Thoracic aorta (tissue), 2 donors: ENCODE measurements around the gene DYSF. TPM values are rescaled to one million over a fixed set of nuclear protein-coding genes. Genes with fewer than 3 reads are reported as not detected.

ENCODE experiments used
- ATAC-seq: fragments of 150-250 bp; one replicate; pipeline ENCODE4 v1.8.0; 2017; ENCODE audit warnings: low read depth; ENCODE audit not compliant: insufficient number of reproducible peaks, low FRiP score
- DNase-seq: peaks from one replicate; pipeline ENCODE4 v3.0.0-alpha.2; 2020; ENCODE audit warnings: low spot score
- H3K27ac ChIP-seq, 2 donors: fragments of 200-600 bp; sonication (generic); 1 replicate in 1 of 2; 2 replicates in 1 of 2; pipeline ENCODE4 v1.5.1; 2016; ENCODE audit warnings: mild to moderate bottlenecking in 2 of 2, moderate library complexity in 2 of 2
- H3K27me3 ChIP-seq: fragments of 200-600 bp; sonication (generic); replicated peaks from 2 replicates; pipeline ENCODE4 v1.6.0; 2016; ENCODE audit warnings: mild to moderate bottlenecking; ENCODE audit not compliant: insufficient read depth
- H3K36me3 ChIP-seq: fragments of 200-600 bp; sonication (generic); one replicate; pipeline ENCODE4 v1.5.1; 2016
- H3K4me1 ChIP-seq, 2 donors: fragments of 200-600 bp; sonication (generic); 1 replicate in 1 of 2; 2 replicates in 1 of 2; pipeline versions ENCODE4 v1.5.1 to v1.6.0; 2016; ENCODE audit warnings: low read depth in 2 of 2, mild to moderate bottlenecking in 1 of 2; ENCODE audit not compliant: control insufficient read depth in 1 of 2
- H3K4me3 ChIP-seq: fragments of 200-600 bp; sonication (generic); 2 replicates; pipeline ENCODE4 v1.5.1; 2016; ENCODE audit warnings: mild to moderate bottlenecking
- H3K9me3 ChIP-seq: fragments of 200-600 bp; sonication (generic); 2 replicates; pipeline ENCODE4 v1.5.1; 2016
- CTCF ChIP-seq: fragments of 200-600 bp; sonication (generic); IDR thresholded peaks from one replicate; pipeline ENCODE4 v1.5.1; 2019; ENCODE audit warnings: antibody characterized with exemption
- total RNA-seq, 2 donors: library from RNA; depleted of rRNA; stranded (reverse); fragments of >200 nt; gene quantifications; one replicate each; pipeline versions ENCODE4 v1.1.0 to v1.2.3, GENCODE V29; 2016

DYSF gene
- total RNA-seq, 2 donors from 2014 or later: 13.0 to 15.2 TPM

GRCh38 chr2:71476495-71476894 lies 23.1 kb downstream of the DYSF start:
- Histone ChIP-seq H3K9me3 (no peaks in the 10 kb centered on the region), H3K27me3 (no peaks in the 10 kb centered on the region), H3K4me1 (no peaks in the 10 kb centered on the region), H3K36me3 (no peaks in the 10 kb centered on the region), H3K27ac (no peak overlapping the region), H3K4me3 (no peak overlapping the region)
- ATAC-seq (no peak), DNase-seq (no peak)
- no peak for TF ChIP-seq CTCF

GRCh38 chr2:71477231-71477691 lies 23.9 kb downstream of the DYSF start:
- no peak for DNase-seq

GRCh38 chr2:71478806-71479205 lies 25.4 kb downstream of the DYSF start:
- DNase-seq (no peak), ATAC-seq (no peak)
- no peaks in the 10 kb centered on the region for H3K9me3 ChIP-seq
- H3K36me3 ChIP-seq: no peaks in the 10 kb centered on the region
- H3K4me1 ChIP-seq: no peaks in the 10 kb centered on the region
- no peak for TF ChIP-seq CTCF
- H3K27ac ChIP-seq: no peak overlapping the region
- H3K27me3 ChIP-seq: no peaks in the 10 kb centered on the region
- H3K4me3 ChIP-seq: no peak overlapping the region

More at GRCh38 chr2:71477231-71477691, 23.9 kb downstream of the DYSF start:
- Histone ChIP-seq H3K36me3 (no peaks in the 10 kb centered on the region), H3K4me1 (no peaks in the 10 kb centered on the region), H3K27me3 (no peaks in the 10 kb centered on the region), H3K4me3 (no peak overlapping the region), H3K27ac (no peak overlapping the region), H3K9me3 (no peaks in the 10 kb centered on the region)
- no peak for ATAC-seq
- TF ChIP-seq CTCF: no peak

- H3K4me3 ChIP-seq: no peak overlapping the region
- H3K27me3 ChIP-seq: no peaks in the 10 kb centered on the region
- no peaks in the 10 kb centered on the region for H3K9me3 ChIP-seq
- no peak for ATAC-seq
- no peak overlapping the region for H3K27ac ChIP-seq
- no peaks in the 10 kb centered on the region for H3K4me1 ChIP-seq
- DNase-seq: no peak
- no peaks in the 10 kb centered on the region for H3K36me3 ChIP-seq
- TF ChIP-seq CTCF: no peak
Measured at GRCh38 chr2:71479261-71479660, 25.9 kb downstream of the DYSF start.

GRCh38 chr2:71481111-71481510 lies 27.8 kb downstream of the DYSF start:
- H3K9me3 ChIP-seq: no peaks in the 10 kb centered on the region
- H3K27me3 ChIP-seq: no peaks in the 10 kb centered on the region
- H3K4me3 ChIP-seq: no peak overlapping the region
- no peaks in the 10 kb centered on the region for H3K4me1 ChIP-seq
- no peak for TF ChIP-seq CTCF
- no peak overlapping the region for H3K27ac ChIP-seq
- no peaks in the 10 kb centered on the region for H3K36me3 ChIP-seq
- ATAC-seq (no peak), DNase-seq (no peak)
